ENCODE data around the gene DLAT. TPM values are rescaled to one million over a fixed set of nuclear protein-coding genes. Genes with fewer than 3 reads are reported as not detected.

Gene DLAT
- polyA plus RNA-seq, 2 of the 4 experiments (the other 2 are of a cell fraction): 32.5 to 42.8 TPM

DNA sequence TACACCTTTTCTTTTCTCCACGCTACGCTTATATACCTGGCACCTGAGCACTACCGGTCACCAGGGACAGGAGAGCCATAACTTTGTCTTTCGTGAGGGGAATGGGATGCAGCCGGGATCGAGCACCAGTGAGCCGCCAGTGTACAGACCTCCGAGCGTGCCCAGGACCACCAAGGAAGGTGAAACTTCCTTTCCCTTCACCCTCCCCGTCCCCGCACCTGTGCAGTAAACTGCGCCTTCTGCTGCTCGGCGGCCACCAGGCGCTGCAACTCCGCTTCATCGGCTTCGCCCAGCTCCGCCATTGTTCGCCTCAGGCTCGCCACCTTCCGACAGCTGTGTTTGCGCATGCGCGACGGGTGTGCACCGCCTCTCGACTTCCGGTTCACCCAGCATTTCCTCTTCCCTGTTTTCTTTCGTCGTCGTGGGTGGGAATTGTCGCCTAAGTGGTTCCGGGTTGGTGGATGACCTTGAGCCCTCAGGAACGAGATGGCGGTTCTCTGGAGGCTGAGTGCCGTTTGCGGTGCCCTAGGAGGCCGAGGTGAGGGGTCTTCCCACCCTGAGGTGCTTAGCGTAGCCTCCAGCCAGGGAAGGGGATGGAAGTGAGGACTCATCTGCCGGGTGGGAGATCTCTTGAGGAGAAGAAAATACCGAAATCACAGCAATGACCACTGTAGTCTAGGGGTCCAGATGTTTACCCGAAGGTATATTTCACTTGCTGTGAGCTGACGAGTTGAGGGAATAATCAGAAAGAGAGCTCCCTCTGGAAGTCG is 61.4 kb downstream of the DLAT start, which contains the start of the genes SDHD and TIMM8B:
Gene SDHD, plus strand, starts transcription at position 452 of the 770 bp plus-strand sequence. Its CDS starts 35 bp downstream, at position 487.
Gene TIMM8B, minus strand, starts transcription at position 335 of the 770 bp plus-strand sequence. Its CDS starts 33 bp downstream, at position 302.
- TF ChIP-seq NR3C1 (IDR thresholded peaks at IDR 0.05): no peak
- TF ChIP-seq JUNB (IDR thresholded peaks at IDR 0.05): no peak
- TF ChIP-seq ZSCAN20 (CRISPR knock-in tag; IDR thresholded peaks at IDR 0.05): no peak
- TF ChIP-seq HOXA7 (CRISPR knock-in tag; IDR thresholded peaks at IDR 0.05): no peak
- TF ChIP-seq, protein P1, sequence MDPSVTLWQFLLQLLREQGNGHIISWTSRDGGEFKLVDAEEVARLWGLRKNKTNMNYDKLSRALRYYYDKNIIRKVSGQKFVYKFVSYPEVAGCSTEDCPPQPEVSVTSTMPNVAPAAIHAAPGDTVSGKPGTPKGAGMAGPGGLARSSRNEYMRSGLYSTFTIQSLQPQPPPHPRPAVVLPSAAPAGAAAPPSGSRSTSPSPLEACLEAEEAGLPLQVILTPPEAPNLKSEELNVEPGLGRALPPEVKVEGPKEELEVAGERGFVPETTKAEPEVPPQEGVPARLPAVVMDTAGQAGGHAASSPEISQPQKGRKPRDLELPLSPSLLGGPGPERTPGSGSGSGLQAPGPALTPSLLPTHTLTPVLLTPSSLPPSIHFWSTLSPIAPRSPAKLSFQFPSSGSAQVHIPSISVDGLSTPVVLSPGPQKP (IDR thresholded peaks at IDR 0.05; ENCODE audit: low read depth, low read length): no peak
- no peak for TF ChIP-seq RFX5 (IDR thresholded peaks at IDR 0.05)
- no peak for TF ChIP-seq RARB (CRISPR knock-in tag; IDR thresholded peaks at IDR 0.05)
- TF ChIP-seq POLR2AphosphoS2 (conservative IDR thresholded peaks at IDR 0.05; ENCODE audit: low read length): no peak
- no peak for TF ChIP-seq KDM1A (IDR thresholded peaks at IDR 0.05; ENCODE audit: low read depth)
- no peak for TF ChIP-seq CHD4 (IDR thresholded peaks at IDR 0.05; ENCODE audit: borderline replicate concordance)
- no peak for TF ChIP-seq HOXB13 (CRISPR knock-in tag; IDR thresholded peaks at IDR 0.05; ENCODE audit: low read depth)
- TF ChIP-seq FOSB (CRISPR knock-in tag; IDR thresholded peaks at IDR 0.05): no peak
- TF ChIP-seq JUN (IDR thresholded peaks at IDR 0.05): peak; percentile 49 to 73; a peak in 3 of 5 replicates
- no peak for TF ChIP-seq CBX2 (IDR thresholded peaks at IDR 0.05; ENCODE audit: borderline replicate concordance, low read depth)
- TF ChIP-seq, protein P2, sequence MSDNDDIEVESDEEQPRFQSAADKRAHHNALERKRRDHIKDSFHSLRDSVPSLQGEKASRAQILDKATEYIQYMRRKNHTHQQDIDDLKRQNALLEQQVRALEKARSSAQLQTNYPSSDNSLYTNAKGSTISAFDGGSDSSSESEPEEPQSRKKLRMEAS (IDR thresholded peaks at IDR 0.05): peak; percentile 32
- TF ChIP-seq ESRRA (IDR thresholded peaks at IDR 0.05; ENCODE audit: borderline replicate concordance, low read length): peak; percentile 95; the same call in 1 of the 2 replicates
- peak; percentile 80 for TF ChIP-seq POLR2A (IDR thresholded peaks at IDR 0.05; ENCODE audit: low read length)
- TF ChIP-seq ZC3H11A (IDR thresholded peaks at IDR 0.05): no peak
- TF ChIP-seq KDM5A (IDR thresholded peaks at IDR 0.05): peak; percentile 59
- peak; percentile 52; the same call in 1 of the 2 replicates for TF ChIP-seq PHF8 (IDR thresholded peaks at IDR 0.05; ENCODE audit: borderline replicate concordance, low read depth)
- no peak for TF ChIP-seq EHF (CRISPR knock-in tag; IDR thresholded peaks at IDR 0.05)
- TF ChIP-seq EP300 (IDR thresholded peaks at IDR 0.05): no peak
- no peak for TF ChIP-seq HEYL (CRISPR knock-in tag; IDR thresholded peaks at IDR 0.05)
- TF ChIP-seq CHD2 (IDR thresholded peaks at IDR 0.05; ENCODE audit: low read length, partially characterized antibody): no peak
- no peak for TF ChIP-seq FOXS1 (CRISPR knock-in tag; IDR thresholded peaks at IDR 0.05)
- no peak for TF ChIP-seq SREBF2 (IDR thresholded peaks at IDR 0.05)
- no peak for TF ChIP-seq RNF2 (IDR thresholded peaks at IDR 0.05; ENCODE audit: borderline replicate concordance, low read depth)
- TF ChIP-seq NPAS2 (CRISPR knock-in tag; IDR thresholded peaks at IDR 0.05; ENCODE audit: borderline replicate concordance): no peak
- no peak for TF ChIP-seq BHLHE40 (IDR thresholded peaks at IDR 0.05; ENCODE audit: low read depth, low read length)
- TF ChIP-seq ZNF302 (CRISPR knock-in tag; IDR thresholded peaks at IDR 0.05): no peak
- TF ChIP-seq, protein P3, sequence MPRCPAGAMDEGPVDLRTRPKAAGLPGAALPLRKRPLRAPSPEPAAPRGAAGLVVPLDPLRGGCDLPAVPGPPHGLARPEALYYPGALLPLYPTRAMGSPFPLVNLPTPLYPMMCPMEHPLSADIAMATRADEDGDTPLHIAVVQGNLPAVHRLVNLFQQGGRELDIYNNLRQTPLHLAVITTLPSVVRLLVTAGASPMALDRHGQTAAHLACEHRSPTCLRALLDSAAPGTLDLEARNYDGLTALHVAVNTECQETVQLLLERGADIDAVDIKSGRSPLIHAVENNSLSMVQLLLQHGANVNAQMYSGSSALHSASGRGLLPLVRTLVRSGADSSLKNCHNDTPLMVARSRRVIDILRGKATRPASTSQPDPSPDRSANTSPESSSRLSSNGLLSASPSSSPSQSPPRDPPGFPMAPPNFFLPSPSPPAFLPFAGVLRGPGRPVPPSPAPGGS (IDR thresholded peaks at IDR 0.05): 0 out of 3 replicates have a peak, but pooled peaks have one; percentile 45
- no peak for TF ChIP-seq RCOR1 (IDR thresholded peaks at IDR 0.05; ENCODE audit: low read depth, low read length)
- H3K9me3 ChIP-seq: no peaks in the 10 kb centered on the region
- ChIA-PET CTCF (interaction anchor here (0.6 to 0.9 kb wide), 2 partner anchors 89 to 194 kb away, joined by 3 read pairs; partner anchors contain the start of gene BCO2), POLR2A (interaction anchor here (0.7 to 2.3 kb wide), 9 partner anchors 10 to 194 kb away, joined by 3 to 5 read pairs (median 3); partner anchors contain the start of genes BCO2, NKAPD1 and PIH1D2)
- peak within 1 kb of the TSS; percentile 86 for H3K4me3 ChIP-seq
- H3K27ac ChIP-seq: peak within 1 kb of the TSS; percentile 87 to 96
- ATAC-seq (peak; percentile 96 to 98), DNase-seq (ENCODE audit: low read depth in 1 of 2, low spot score in 1 of 2) (peak; percentile 89 to 95), FAIRE-seq (no peak)
- WGBS (ENCODE audit: missing lambda C conversion rate): 0% methylated on average over 14 of the region's 45 CpGs
- peaks cover 9% of the 10 kb centered on the region; the same call in 2 of the 3 replicates for H3K4me1 ChIP-seq
- H3K4me2 ChIP-seq: peak within 1 kb of the TSS; percentile 93

Measured in A549 (cell line).